ENCODE measurements around the gene HEPN1. TPM values are rescaled to one million over a fixed set of nuclear protein-coding genes. Genes with fewer than 3 reads are reported as not detected.

Gene HEPN1
- total and polyA plus RNA-seq, 2 of the 8 experiments (the other 6 are each of a cell fraction or from before 2014, with no cell fraction given), result not detected

GRCh38 chr11:124869856-124870387 is 49.1 kb upstream of the HEPN1 start:
- no peak overlapping the region for H2AFZ ChIP-seq (ENCODE audit: low read length)
- H3K56ac ChIP-seq (replicated peaks; ENCODE audit: insufficient read length, low read depth, low read length), result no peak overlapping the region
- POLR2A ChIA-PET (ENCODE audit: partially characterized antibody), result no interaction called here
- H3K36me3 ChIP-seq (ENCODE audit: control insufficient read depth in 2 of 4, insufficient read depth in 4 of 4, low read length in 3 of 4), result peaks cover 0 to 4% (median 0%) of the 10 kb centered on the region in 4 experiments; a peak in 1 of 8 replicates
- no peak overlapping the region for H2BK120ac ChIP-seq (replicated peaks; ENCODE audit: low read depth, low read length)
- no peak overlapping the region for H2BK12ac ChIP-seq (ENCODE audit: low read depth, low read length)
- no peak overlapping the region for H4K5ac ChIP-seq (ENCODE audit: insufficient read length, low read depth, low read length)
- no peak overlapping the region for H3K27ac ChIP-seq (ENCODE audit: low read depth, low read length)
- DNase-seq (ENCODE audit: low read depth in 1 of 2, low spot score in 2 of 2) (no peak), FAIRE-seq (no peak)
- peaks cover 0 to 21% (median 13%) of the 10 kb centered on the region in 4 experiments; a peak in 6 of 7 replicates for H3K4me1 ChIP-seq (replicated peaks in 1 of 4; ENCODE audit: control insufficient read depth in 3 of 4, insufficient read depth in 4 of 4, low read length in 3 of 4)
- H3K23ac ChIP-seq (ENCODE audit: insufficient read length), result no peak overlapping the region
- no peak overlapping the region for H4K8ac ChIP-seq (ENCODE audit: extremely low read depth, insufficient read depth, low read length)
- CTCF ChIA-PET (ENCODE audit: partially characterized antibody), result interaction anchor here (0.9 to 5.6 kb wide), 11 partner anchors 8 to 226 kb away, joined by 3 to 52 read pairs (median 4); no protein-coding TSS in a partner anchor
- H4K20me1 ChIP-seq (replicated peaks in 1 of 2; ENCODE audit: control insufficient read depth in 1 of 2, insufficient read depth in 2 of 2, low read length in 2 of 2), result peaks cover 10 to 21% of the 10 kb centered on the region in 2 experiments
- WGBS, 2 experiments (ENCODE audit: extremely low coverage in 1 of 2, insufficient coverage in 1 of 2, insufficient read length in 1 of 2, insufficient replicate concordance in 2 of 2, low coverage in 1 of 2, low lambda C conversion rate in 2 of 2, missing lambda C conversion rate in 1 of 2), result 84% methylated on average over 14 of the region's 14 CpGs; no CpG with 5 or more reads in 1 of the 2 experiments
- H2AK5ac ChIP-seq (ENCODE audit: low read depth, low read length), result no peak overlapping the region
- H3K4me3 ChIP-seq (ENCODE audit: extremely low read depth in 1 of 4, insufficient read depth in 2 of 4, low read depth in 3 of 4, low read length in 4 of 4), result no peak overlapping the region
- no peak overlapping the region for H4K91ac ChIP-seq (replicated peaks; ENCODE audit: insufficient read length, low read length)
- no peak overlapping the region for H3K9ac ChIP-seq (replicated peaks in 1 of 4; ENCODE audit: extremely low read depth in 1 of 4, low read depth in 3 of 4, low read length in 3 of 4)
- no peak overlapping the region; a peak in 1 of 4 replicates for H3K4me2 ChIP-seq (ENCODE audit: insufficient read depth in 1 of 2, low read depth in 2 of 2, low read length in 2 of 2)
- no peaks in the 10 kb centered on the region; the same call in 1 of the 2 replicates for H3K23me2 ChIP-seq (ENCODE audit: low read depth, low read length)
- H2BK15ac ChIP-seq (ENCODE audit: low read length), result no peak overlapping the region
- no peak overlapping the region for H3K14ac ChIP-seq (ENCODE audit: insufficient read length)
- no peak overlapping the region for H2BK20ac ChIP-seq (ENCODE audit: low read length)
- no peak overlapping the region for H3K18ac ChIP-seq (ENCODE audit: extremely low read depth, low read length)
- no peaks in the 10 kb centered on the region for H3K79me1 ChIP-seq (ENCODE audit: low read depth, low read length)
- no peaks in the 10 kb centered on the region for H3K79me2 ChIP-seq (ENCODE audit: control insufficient read depth in 1 of 2, insufficient read depth in 2 of 2, low read length in 2 of 2)
- H2BK5ac ChIP-seq (ENCODE audit: low read depth, low read length), result no peak overlapping the region
- no peaks in the 10 kb centered on the region for H3K9me3 ChIP-seq (ENCODE audit: insufficient read depth in 2 of 2, low read depth in 1 of 2, low read length in 1 of 2)
- peaks cover 66 to 100% (median 93%) of the 10 kb centered on the region in 4 experiments for H3K27me3 ChIP-seq (replicated peaks in 1 of 4; ENCODE audit: control insufficient read depth in 3 of 4, extremely low read depth in 1 of 4, insufficient read depth in 3 of 4, low read length in 3 of 4)
- no peak overlapping the region for H3K4ac ChIP-seq (replicated peaks; ENCODE audit: insufficient read length, low read depth, low read length)
- no peak for TF ChIP-seq TBP (IDR thresholded peaks at IDR 0.05; ENCODE audit: low read depth, low read length)
- TF ChIP-seq CTBP2 (IDR thresholded peaks at IDR 0.05; ENCODE audit: borderline replicate concordance, insufficient read depth, insufficient read length, low read length), result no peak
- no peak for TF ChIP-seq PHF8 (conservative IDR thresholded peaks at IDR 0.05; ENCODE audit: low read depth, low read length)
- TF ChIP-seq SUZ12 (IDR thresholded peaks at IDR 0.05; ENCODE audit: low read length), result no peak
- no peak for TF ChIP-seq RNF2 (IDR thresholded peaks at IDR 0.05; ENCODE audit: borderline replicate concordance, low read depth, low read length, missing control alignments, poor library complexity, severe bottlenecking)
- TF ChIP-seq GTF2F1 (IDR thresholded peaks at IDR 0.05; ENCODE audit: borderline replicate concordance, low read depth, low read length), result no peak
- TF ChIP-seq SRF (IDR thresholded peaks at IDR 0.05; ENCODE audit: low read depth, low read length), result no peak
- no peak for TF ChIP-seq CEBPB (IDR thresholded peaks at IDR 0.05; ENCODE audit: low read depth, low read length)
- TF ChIP-seq ZNF274 (IDR thresholded peaks at IDR 0.05; ENCODE audit: borderline replicate concordance, extremely low read depth, low read length), result no peak
- no peak for TF ChIP-seq RBBP5 (IDR thresholded peaks at IDR 0.05; ENCODE audit: borderline replicate concordance, low read depth, low read length)
- no peak for TF ChIP-seq POU5F1 (IDR thresholded peaks at IDR 0.05; ENCODE audit: low read depth, low read length)
- no peak for TF ChIP-seq BCL11A (IDR thresholded peaks at IDR 0.05; ENCODE audit: low read depth in 2 of 2, low read length in 2 of 2)
- no peak for TF ChIP-seq CBX8 (IDR thresholded peaks at IDR 0.05; ENCODE audit: borderline replicate concordance, low read depth, low read length)
